ENCODE measurements around the gene TAX1BP1. TPM values are rescaled to one million over a fixed set of nuclear protein-coding genes. Genes with fewer than 3 reads are reported as not detected.

Gene TAX1BP1
- polyA plus RNA-seq, 1 donor (not counting 4 experiments of a cell fraction or from before 2014, with no cell fraction given), result 102 TPM

DNA sequence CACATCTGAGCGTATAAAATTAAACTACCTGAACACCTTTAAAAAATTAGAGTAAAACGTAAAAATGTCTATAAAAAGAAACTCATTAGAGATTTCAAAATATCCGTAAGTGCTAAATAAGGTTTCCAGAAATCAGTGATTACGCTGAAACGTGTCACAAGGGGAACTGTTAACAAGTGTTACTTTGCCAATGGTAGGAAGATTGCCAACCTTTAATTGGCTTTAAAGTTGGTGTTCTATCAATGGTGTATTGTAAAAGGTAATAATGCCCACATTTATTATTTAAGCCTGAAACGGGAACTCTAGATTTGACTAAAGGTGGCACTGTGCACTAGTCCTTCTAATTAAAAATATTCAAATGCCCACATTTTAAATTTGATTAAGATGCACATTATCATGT, 39.5 kb upstream of the TAX1BP1 start:
- no peaks in the 10 kb centered on the region for H3K9me3 ChIP-seq (ENCODE audit: control insufficient read depth, low read depth, low read length)
- TF ChIP-seq, protein P1, sequence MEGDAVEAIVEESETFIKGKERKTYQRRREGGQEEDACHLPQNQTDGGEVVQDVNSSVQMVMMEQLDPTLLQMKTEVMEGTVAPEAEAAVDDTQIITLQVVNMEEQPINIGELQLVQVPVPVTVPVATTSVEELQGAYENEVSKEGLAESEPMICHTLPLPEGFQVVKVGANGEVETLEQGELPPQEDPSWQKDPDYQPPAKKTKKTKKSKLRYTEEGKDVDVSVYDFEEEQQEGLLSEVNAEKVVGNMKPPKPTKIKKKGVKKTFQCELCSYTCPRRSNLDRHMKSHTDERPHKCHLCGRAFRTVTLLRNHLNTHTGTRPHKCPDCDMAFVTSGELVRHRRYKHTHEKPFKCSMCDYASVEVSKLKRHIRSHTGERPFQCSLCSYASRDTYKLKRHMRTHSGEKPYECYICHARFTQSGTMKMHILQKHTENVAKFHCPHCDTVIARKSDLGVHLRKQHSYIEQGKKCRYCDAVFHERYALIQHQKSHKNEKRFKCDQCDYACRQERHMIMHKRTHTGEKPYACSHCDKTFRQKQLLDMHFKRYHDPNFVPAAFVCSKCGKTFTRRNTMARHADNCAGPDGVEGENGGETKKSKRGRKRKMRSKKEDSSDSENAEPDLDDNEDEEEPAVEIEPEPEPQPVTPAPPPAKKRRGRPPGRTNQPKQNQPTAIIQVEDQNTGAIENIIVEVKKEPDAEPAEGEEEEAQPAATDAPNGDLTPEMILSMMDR (optimal IDR thresholded peaks at IDR 0.05 in 1 of 3, IDR thresholded peaks at IDR 0.05 in 1 of 3, conservative IDR thresholded peaks at IDR 0.05 in 1 of 3; ENCODE audit: extremely low read depth in 1 of 3, insufficient read depth in 2 of 3, low read length in 3 of 3), result no peak
- TF ChIP-seq EZH2 (IDR thresholded peaks at IDR 0.05; ENCODE audit: low read length), result no peak
- H3K9me1 ChIP-seq (ENCODE audit: control insufficient read depth, extremely low read depth, insufficient read depth, low read length), result no peaks in the 10 kb centered on the region
- dilution Hi-C loops (cut with MboI; ENCODE audit: extremely low pct_ligation_motif_present, low sequenced_read_pairs), result no loop called here
- FAIRE-seq (no peak), DNase-seq (ENCODE audit: low read depth, low spot score) (no peak)
- H3K27me3 ChIP-seq (ENCODE audit: control insufficient read depth, extremely low read depth, insufficient read depth, low read length), result no peaks in the 10 kb centered on the region
- no peak overlapping the region for H2AFZ ChIP-seq (ENCODE audit: control insufficient read depth, low read length)
- H3K9ac ChIP-seq (ENCODE audit: control insufficient read depth, extremely low read depth, insufficient read depth, low read length), result no peak overlapping the region
- peaks cover 3% of the 10 kb centered on the region for H3K4me1 ChIP-seq (ENCODE audit: control insufficient read depth, extremely low read depth, insufficient read depth, low read length)
- no peaks in the 10 kb centered on the region for H3K36me3 ChIP-seq (ENCODE audit: control insufficient read depth in 2 of 2, extremely low read depth in 1 of 2, insufficient read depth in 2 of 2, low read length in 2 of 2)
- H3K27ac ChIP-seq (ENCODE audit: control insufficient read depth, insufficient read depth, low read length), result no peak overlapping the region
- H3K79me2 ChIP-seq (ENCODE audit: control insufficient read depth, insufficient read depth, low read length), result no peaks in the 10 kb centered on the region
- H3K4me3 ChIP-seq (ENCODE audit: control insufficient read depth in 2 of 3, extremely low read depth in 1 of 3, insufficient read depth in 2 of 3, low read depth in 1 of 3, low read length in 3 of 3), result no peak overlapping the region
- no peak overlapping the region for H3K4me2 ChIP-seq (ENCODE audit: control insufficient read depth, extremely low read depth, insufficient read depth, low read depth, low read length)
- no peaks in the 10 kb centered on the region for H4K20me1 ChIP-seq (ENCODE audit: control insufficient read depth, extremely low read depth, insufficient read depth, low read length)

- FAIRE-seq (no peak), DNase-seq (ENCODE audit: low read depth, low spot score) (no peak)
- H3K27ac ChIP-seq (ENCODE audit: control insufficient read depth, insufficient read depth, low read length), result no peak overlapping the region
- H3K4me3 ChIP-seq (ENCODE audit: control insufficient read depth in 2 of 3, extremely low read depth in 1 of 3, insufficient read depth in 2 of 3, low read depth in 1 of 3, low read length in 3 of 3), result no peak overlapping the region
- no peaks in the 10 kb centered on the region for H3K4me1 ChIP-seq (ENCODE audit: control insufficient read depth, extremely low read depth, insufficient read depth, low read length)
- no peaks in the 10 kb centered on the region for H3K27me3 ChIP-seq (ENCODE audit: control insufficient read depth, extremely low read depth, insufficient read depth, low read length)
- no peak overlapping the region for H3K4me2 ChIP-seq (ENCODE audit: control insufficient read depth, extremely low read depth, insufficient read depth, low read depth, low read length)
- dilution Hi-C loops (cut with MboI; ENCODE audit: extremely low pct_ligation_motif_present, low sequenced_read_pairs), result no loop called here
- no peak overlapping the region for H3K9ac ChIP-seq (ENCODE audit: control insufficient read depth, extremely low read depth, insufficient read depth, low read length)
- H3K9me3 ChIP-seq (ENCODE audit: control insufficient read depth, low read depth, low read length), result no peaks in the 10 kb centered on the region
- H2AFZ ChIP-seq (ENCODE audit: control insufficient read depth, low read length), result no peak overlapping the region
- no peaks in the 10 kb centered on the region for H3K36me3 ChIP-seq (ENCODE audit: control insufficient read depth in 2 of 2, extremely low read depth in 1 of 2, insufficient read depth in 2 of 2, low read length in 2 of 2)
- no peaks in the 10 kb centered on the region for H3K9me1 ChIP-seq (ENCODE audit: control insufficient read depth, extremely low read depth, insufficient read depth, low read length)
- no peaks in the 10 kb centered on the region for H3K79me2 ChIP-seq (ENCODE audit: control insufficient read depth, insufficient read depth, low read length)
- TF ChIP-seq, protein P1 (optimal IDR thresholded peaks at IDR 0.05 in 1 of 3, IDR thresholded peaks at IDR 0.05 in 1 of 3, conservative IDR thresholded peaks at IDR 0.05 in 1 of 3; ENCODE audit: extremely low read depth in 1 of 3, insufficient read depth in 2 of 3, low read length in 3 of 3), result no peak
- no peak for TF ChIP-seq EZH2 (IDR thresholded peaks at IDR 0.05; ENCODE audit: low read length)
- no peaks in the 10 kb centered on the region for H4K20me1 ChIP-seq (ENCODE audit: control insufficient read depth, extremely low read depth, insufficient read depth, low read length)
These were observed 36.8 kb upstream of the TAX1BP1 start for GRCh38 chr7:27703181-27703580.
